H9 (cell line): ENCODE results near the gene THAP5. TPM values are rescaled to one million over a fixed set of nuclear protein-coding genes. Genes with fewer than 3 reads are reported as not detected.

Source experiments
- DNase-seq: peaks from one replicate; pipeline ENCODE4 v3.0.0-alpha.2; 2017
- H2AFZ ChIP-seq: one replicate; pipeline ENCODE4 v1.6.1; 2013; ENCODE audit warnings: mild to moderate bottlenecking, low read length, control low read depth, moderate library complexity
- H2AK5ac ChIP-seq: 2 replicates; pipeline ENCODE4 v1.6.1; 2013; ENCODE audit warnings: low read length, control low read depth, mixed read lengths; ENCODE audit not compliant: insufficient read length
- H2BK120ac ChIP-seq: one replicate; pipeline ENCODE4 v1.6.1; 2013; ENCODE audit warnings: low read depth, mild to moderate bottlenecking, low read length, control low read depth, inconsistent platforms; ENCODE audit not compliant: poor library complexity, severe bottlenecking
- H2BK12ac ChIP-seq: 2 replicates; pipeline ENCODE4 v1.6.1; 2013; ENCODE audit warnings: low read length, control low read depth, mixed read lengths, low read depth; ENCODE audit not compliant: insufficient read length
- H2BK15ac ChIP-seq: 2 replicates; pipeline ENCODE4 v1.6.1; 2013; ENCODE audit warnings: low read depth, low read length, control low read depth
- H2BK20ac ChIP-seq: one replicate; pipeline ENCODE4 v1.6.1; 2013; ENCODE audit warnings: low read depth, mild to moderate bottlenecking, low read length, control low read depth, inconsistent platforms; ENCODE audit not compliant: poor library complexity, severe bottlenecking
- H2BK5ac ChIP-seq: 2 replicates; pipeline ENCODE4 v1.6.1; 2013; ENCODE audit warnings: low read length, control low read depth, mixed read lengths; ENCODE audit not compliant: insufficient read length
- H3K14ac ChIP-seq: 2 replicates; pipeline ENCODE4 v1.6.1; 2013; ENCODE audit warnings: low read length, control low read depth; ENCODE audit not compliant: insufficient read depth
- H3K18ac ChIP-seq: 2 replicates; pipeline ENCODE4 v1.6.1; 2013; ENCODE audit warnings: low read depth, mild to moderate bottlenecking, mixed read lengths, low read length, control low read depth; ENCODE audit not compliant: insufficient read length
- H3K23ac ChIP-seq: 2 replicates; pipeline ENCODE4 v1.6.1; 2013; ENCODE audit warnings: low read length, control low read depth, mixed read lengths, low read depth; ENCODE audit not compliant: insufficient read length
- H3K23me2 ChIP-seq: 2 replicates; pipeline ENCODE4 v1.6.1; 2013; ENCODE audit warnings: low read depth, mild to moderate bottlenecking, mixed read lengths, low read length, control low read depth; ENCODE audit not compliant: insufficient read length, poor library complexity, severe bottlenecking
- H3K27ac ChIP-seq: 2 replicates; pipeline ENCODE4 v1.5.1; 2013; ENCODE audit warnings: low read length, control low read depth, mixed read lengths, low read depth; ENCODE audit not compliant: insufficient read length
- H3K27me3 ChIP-seq: 2 replicates; pipeline ENCODE4 v1.6.1; 2013; ENCODE audit warnings: low read length, control low read depth, inconsistent platforms; ENCODE audit not compliant: insufficient read depth
- H3K4ac ChIP-seq: 2 replicates; pipeline ENCODE4 v1.6.1; 2013; ENCODE audit warnings: low read depth, mild to moderate bottlenecking, control low read depth, inconsistent platforms, low read length, moderate library complexity
- H3K4me1 ChIP-seq: 2 replicates; pipeline ENCODE4 v1.6.1; 2013; ENCODE audit warnings: low read length, control low read depth, inconsistent platforms; ENCODE audit not compliant: insufficient read depth
- H3K4me2 ChIP-seq: 2 replicates; pipeline ENCODE4 v1.6.1; 2013; ENCODE audit warnings: low read length, control low read depth, mixed read lengths; ENCODE audit not compliant: insufficient read length, insufficient read depth
- H3K56ac ChIP-seq: 2 replicates; pipeline ENCODE4 v1.6.1; 2013; ENCODE audit warnings: low read depth, mild to moderate bottlenecking, mixed read lengths, low read length, control low read depth; ENCODE audit not compliant: insufficient read length
- H3K79me1 ChIP-seq: 2 replicates; pipeline ENCODE4 v1.6.1; 2013; ENCODE audit warnings: low read depth, mild to moderate bottlenecking, moderate library complexity, low read length, control low read depth, inconsistent platforms; ENCODE audit not compliant: insufficient read depth, poor library complexity, severe bottlenecking
- H3K79me2 ChIP-seq: 2 replicates; pipeline ENCODE4 v1.6.1; 2013; ENCODE audit warnings: low read length, control low read depth, inconsistent platforms; ENCODE audit not compliant: insufficient read depth
- H3K9ac ChIP-seq: 2 replicates; pipeline ENCODE4 v1.6.1; 2013; ENCODE audit warnings: low read length, control low read depth, mixed read lengths; ENCODE audit not compliant: insufficient read length; ENCODE audit errors: extremely low read depth
- H3K9me3 ChIP-seq: one replicate; pipeline ENCODE4 v1.6.1; 2013; ENCODE audit warnings: low read depth, low read length, inconsistent platforms; ENCODE audit not compliant: control insufficient read depth
- H3T11ph ChIP-seq: one replicate; pipeline ENCODE4 v1.6.1; 2013; ENCODE audit warnings: mild to moderate bottlenecking, low read length, control low read depth, inconsistent platforms
- H4K20me1 ChIP-seq: one replicate; pipeline ENCODE4 v1.6.1; 2013; ENCODE audit not compliant: control insufficient read depth, insufficient read length, insufficient read depth
- H4K5ac ChIP-seq: 2 replicates; pipeline ENCODE4 v1.6.1; 2013; ENCODE audit warnings: low read depth, mild to moderate bottlenecking, mixed read lengths, low read length, control low read depth; ENCODE audit not compliant: insufficient read length
- H4K8ac ChIP-seq: replicated peaks from 2 replicates; pipeline ENCODE4 v1.6.1; 2013; ENCODE audit warnings: low read length, control low read depth, mixed read lengths, low read depth; ENCODE audit not compliant: insufficient read length
- H4K91ac ChIP-seq: 2 replicates; pipeline ENCODE4 v1.6.1; 2013; ENCODE audit warnings: low read depth, mild to moderate bottlenecking, moderate library complexity, mixed read lengths, low read length, control low read depth; ENCODE audit not compliant: insufficient read length
- H3K27ac Mint-ChIP-seq, 3 experiments: 2 replicates in 2 of 3; 3 replicates in 1 of 3; pipeline ENCODE4 v1.8.0; 2020 to 2021; ENCODE audit warnings: mixed read lengths in 3 of 3, mild to moderate bottlenecking in 1 of 3, moderate library complexity in 1 of 3
- H3K27me3 Mint-ChIP-seq: 2 replicates; pipeline ENCODE4 v1.8.0; 2021; ENCODE audit warnings: low read depth, mild to moderate bottlenecking, moderate library complexity, mixed read lengths
- H3K36me3 Mint-ChIP-seq, 3 experiments: 2 replicates in 2 of 3; 3 replicates in 1 of 3; pipeline ENCODE4 v1.8.0; 2020 to 2021; ENCODE audit warnings: low read depth in 3 of 3, mixed read lengths in 3 of 3; ENCODE audit not compliant: insufficient read depth in 1 of 3
- H3K4me1 Mint-ChIP-seq, 2 experiments: 2 replicates each; pipeline ENCODE4 v1.8.0; 2020; ENCODE audit warnings: mixed read lengths in 2 of 2
- H3K4me3 Mint-ChIP-seq, 2 experiments: 2 replicates in 1 of 2; 3 replicates in 1 of 2; pipeline ENCODE4 v1.8.0; 2020 to 2021; ENCODE audit warnings: mild to moderate bottlenecking in 2 of 2, mixed read lengths in 2 of 2, moderate library complexity in 1 of 2
- H3K9me3 Mint-ChIP-seq, 2 experiments: 2 replicates in 1 of 2; 3 replicates in 1 of 2; pipeline ENCODE4 v1.8.0; 2020; ENCODE audit warnings: mild to moderate bottlenecking in 2 of 2, mixed read lengths in 2 of 2, moderate library complexity in 1 of 2
- WGBS: extraction: QIAGEN DNeasy Blood & Tissue Kit; methylation state at CpG from one replicate; pipeline ENCODE4 v1.1.7; 2013; ENCODE audit warnings: missing lambda C conversion rate, low lambda C conversion rate, mixed read lengths; ENCODE audit not compliant: insufficient read length; ENCODE audit errors: extremely low coverage; 5-methylcytosine and 5-hydroxymethylcytosine counted together
- total RNA-seq: library from RNA; stranded (reverse); gene quantifications from 2 replicates; pipeline ENCODE4 v1.2.1, GENCODE V29; 2021
- TF ChIP-seq, protein P1 (sequence below): fragments of 200-600 bp; sonication (generic); conservative IDR thresholded peaks from 3 replicates; pipeline ENCODE4 v1.8.0; 2021; ENCODE audit warnings: antibody characterized with exemption, mild to moderate bottlenecking

Gene THAP5
- total RNA-seq, 1 experiment from 2014 or later: 20.6 TPM

DNA sequence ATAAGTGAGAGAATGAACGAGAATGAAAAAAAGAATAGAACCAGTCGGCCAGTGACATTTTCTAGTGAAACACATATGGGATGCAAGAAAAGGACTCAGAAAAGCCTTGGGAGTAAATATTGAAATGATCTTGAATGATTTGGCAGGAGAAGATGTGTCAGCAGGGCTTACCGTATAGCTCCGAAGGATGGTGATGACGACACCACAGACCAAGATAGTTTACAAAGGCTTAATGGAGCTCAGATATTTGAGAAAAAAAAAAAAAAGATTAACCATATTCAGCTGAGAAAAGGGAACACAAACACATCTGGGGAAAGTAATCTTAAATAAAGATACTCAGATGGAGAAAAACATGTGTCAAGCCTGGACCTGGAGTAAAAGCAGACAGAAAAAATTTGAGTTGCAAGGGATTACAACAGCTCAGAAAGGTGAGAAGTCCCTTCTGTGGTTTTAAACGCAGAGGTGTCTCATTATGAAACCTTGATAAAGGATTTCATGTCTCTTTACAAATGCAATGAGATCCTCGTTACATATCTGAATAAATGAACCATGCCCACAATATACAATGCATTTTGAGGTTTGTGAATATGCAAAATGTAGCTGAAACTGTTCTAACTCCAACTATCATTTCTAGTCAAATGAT is 36.2 kb upstream of the THAP5 start:
- no peaks in the 10 kb centered on the region for H3K36me3 Mint-ChIP-seq
- H3K79me1 ChIP-seq: no peaks in the 10 kb centered on the region
- WGBS: no CpG with 5 or more reads among the region's 7 CpGs

More for the DNA sequence above, 36.2 kb upstream of the THAP5 start:
- Histone ChIP-seq H2AK5ac (no peak overlapping the region), H3K4me1 (no peaks in the 10 kb centered on the region), H2BK20ac (no peak overlapping the region), H2BK15ac (no peak overlapping the region), H3K56ac (no peak overlapping the region), H4K91ac (no peak overlapping the region), H4K5ac (no peak overlapping the region), H3T11ph (no peak overlapping the region), H4K8ac (no peak overlapping the region), H2BK12ac (no peak overlapping the region), H3K23me2 (no peaks in the 10 kb centered on the region), H3K4me2 (no peak overlapping the region), H2AFZ (no peak overlapping the region), H4K20me1 (no peaks in the 10 kb centered on the region), H2BK120ac (no peak overlapping the region), H3K9me3 (no peaks in the 10 kb centered on the region), H3K79me2 (no peaks in the 10 kb centered on the region), H3K4ac (no peak overlapping the region), H2BK5ac (no peak overlapping the region), H3K18ac (no peak overlapping the region), H3K14ac (no peak overlapping the region), H3K9ac (no peak overlapping the region), H3K27me3 (no peaks in the 10 kb centered on the region), H3K27ac (no peak overlapping the region), H3K23ac (no peak overlapping the region)
- Mint-ChIP-seq H3K27ac (no peak overlapping the region), H3K9me3 (no peaks in the 10 kb centered on the region), H3K4me1 (peaks cover 9 to 11% of the 10 kb centered on the region in 2 experiments), H3K4me3 (no peak overlapping the region), H3K27me3 (no peaks in the 10 kb centered on the region)
- TF ChIP-seq, protein P1, sequence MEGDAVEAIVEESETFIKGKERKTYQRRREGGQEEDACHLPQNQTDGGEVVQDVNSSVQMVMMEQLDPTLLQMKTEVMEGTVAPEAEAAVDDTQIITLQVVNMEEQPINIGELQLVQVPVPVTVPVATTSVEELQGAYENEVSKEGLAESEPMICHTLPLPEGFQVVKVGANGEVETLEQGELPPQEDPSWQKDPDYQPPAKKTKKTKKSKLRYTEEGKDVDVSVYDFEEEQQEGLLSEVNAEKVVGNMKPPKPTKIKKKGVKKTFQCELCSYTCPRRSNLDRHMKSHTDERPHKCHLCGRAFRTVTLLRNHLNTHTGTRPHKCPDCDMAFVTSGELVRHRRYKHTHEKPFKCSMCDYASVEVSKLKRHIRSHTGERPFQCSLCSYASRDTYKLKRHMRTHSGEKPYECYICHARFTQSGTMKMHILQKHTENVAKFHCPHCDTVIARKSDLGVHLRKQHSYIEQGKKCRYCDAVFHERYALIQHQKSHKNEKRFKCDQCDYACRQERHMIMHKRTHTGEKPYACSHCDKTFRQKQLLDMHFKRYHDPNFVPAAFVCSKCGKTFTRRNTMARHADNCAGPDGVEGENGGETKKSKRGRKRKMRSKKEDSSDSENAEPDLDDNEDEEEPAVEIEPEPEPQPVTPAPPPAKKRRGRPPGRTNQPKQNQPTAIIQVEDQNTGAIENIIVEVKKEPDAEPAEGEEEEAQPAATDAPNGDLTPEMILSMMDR: no peak
- no peak for DNase-seq
